A549 (cell line): Measurements from ENCODE around the gene KRTAP5-5. TPM values are rescaled to one million over a fixed set of nuclear protein-coding genes. Genes with fewer than 3 reads are reported as not detected.

ENCODE experiments used
- ATAC-seq, 2 experiments: fragments of 200-7000 bp in 1 of 2; fragments of >200 bp in 1 of 2; cut with Nextera tagmentation in 1 of 2; cut with Tn5 transposase in 1 of 2; 3 replicates each; pipeline versions ENCODE4 v1.8.0 to v1.9.1; 2018 to 2020; ENCODE audit warnings: mild to moderate bottlenecking in 1 of 2, moderate library complexity in 1 of 2
- CTCF ChIA-PET: fragments of 300-600 bp; sonication (Branson Sonifier 250); formaldehyde crosslinking; extraction: SDS; loops from one replicate; lab custom pipeline; 2021; ENCODE audit warnings: antibody characterized with exemption, inconsistent platforms; lab: Yijun Ruan, JAX
- POLR2A ChIA-PET: fragments of 350-600 bp; formaldehyde crosslinking; extraction: SDS; loops from one replicate; lab custom pipeline; 2021; ENCODE audit warnings: antibody characterized with exemption, inconsistent platforms; lab: Yijun Ruan, JAX
- DNase-seq, 2 experiments: peaks; one replicate each; pipeline versions ENCODE4 v3.0.0 to v3.0.0-alpha.2; 2011 to 2016; ENCODE audit warnings: low read depth in 1 of 2, low spot score in 1 of 2
- FAIRE-seq: peaks from 2 replicates; lab custom pipeline; 2011; peaks lifted over from hg19 to GRCh38; lab: Jason Lieb, UNC
- H3K27ac ChIP-seq, 2 experiments: fragments of >200 bp; sonication (Bioruptor Twin); formaldehyde crosslinking; 3 replicates each; pipeline ENCODE4 v1.5.1; 2016 to 2017
- H3K4me1 ChIP-seq: fragments of >200 bp; sonication (Bioruptor Twin); formaldehyde crosslinking; 3 replicates; pipeline ENCODE4 v1.6.1; 2016
- H3K4me2 ChIP-seq: fragments of >200 bp; sonication (Bioruptor Twin); formaldehyde crosslinking; 3 replicates; pipeline ENCODE4 v1.6.1; 2016
- H3K4me3 ChIP-seq: fragments of >200 bp; sonication (Bioruptor Twin); formaldehyde crosslinking; 3 replicates; pipeline ENCODE4 v1.5.1; 2016
- H3K9me3 ChIP-seq: fragments of >200 bp; sonication (Bioruptor Twin); formaldehyde crosslinking; 3 replicates; pipeline ENCODE4 v1.6.1; 2016
- ATOH8 ChIP-seq: fragments of 250-450 bp; sonication (Bioruptor Pico); IDR thresholded peaks from 2 replicates; pipeline ENCODE4 v1.5.0; 2020; ENCODE audit warnings: low read depth, mild to moderate bottlenecking, moderate library complexity
- CBX8 ChIP-seq: fragments of 200-600 bp; sonication (generic); IDR thresholded peaks from 2 replicates; pipeline ENCODE4 v1.6.1; 2016
- ELK1 ChIP-seq: fragments of 150-350 bp; IDR thresholded peaks from 2 replicates; pipeline ENCODE4 v1.6.1; 2014; ENCODE audit warnings: low read depth, mild to moderate bottlenecking, low read length
- EP300 ChIP-seq, 2 experiments: fragments of >200 bp; sonication (Bioruptor Twin); formaldehyde crosslinking; IDR thresholded peaks; 2 replicates in 1 of 2; 3 replicates in 1 of 2; pipeline ENCODE4 v1.6.1; 2016 to 2017
- FOSL2 ChIP-seq, 2 experiments: fragments of 450-650 bp in 1 of 2; fragments of >200 bp in 1 of 2; sonication (Bioruptor Twin) in 1 of 2; formaldehyde crosslinking; IDR thresholded peaks; 2 replicates each; pipeline versions ENCODE4 v1.5.0 to v1.6.1; 2016 to 2020; ENCODE audit warnings: mild to moderate bottlenecking in 1 of 2, moderate library complexity in 1 of 2
- JUN ChIP-seq, 2 experiments: fragments of >200 bp; sonication (Bioruptor Twin); formaldehyde crosslinking; IDR thresholded peaks; 2 replicates in 1 of 2; 3 replicates in 1 of 2; pipeline ENCODE4 v1.6.1; 2016 to 2017
- JUNB ChIP-seq: fragments of >200 bp; sonication (Bioruptor Twin); formaldehyde crosslinking; IDR thresholded peaks from 2 replicates; pipeline ENCODE4 v1.6.1; 2016
- MAX ChIP-seq: IDR thresholded peaks from 2 replicates; pipeline ENCODE4 v1.6.1; 2012
- PHF8 ChIP-seq: fragments of 200-600 bp; sonication (generic); IDR thresholded peaks from 2 replicates; pipeline ENCODE4 v1.6.1; 2016; ENCODE audit warnings: low read depth, mild to moderate bottlenecking, antibody characterized with exemption, moderate library complexity, borderline replicate concordance
- POLR2AphosphoS2 ChIP-seq: conservative IDR thresholded peaks from 2 replicates; pipeline ENCODE4 v1.6.1; 2012; ENCODE audit warnings: low read length, improper control_type of control experiment, inconsistent platforms
- RAD21 ChIP-seq, 2 experiments: fragments of >200 bp in 1 of 2; sonication (Bioruptor Twin) in 1 of 2; formaldehyde crosslinking in 1 of 2; IDR thresholded peaks in 1 of 2; conservative IDR thresholded peaks in 1 of 2; 2 replicates in 1 of 2; 3 replicates in 1 of 2; pipeline ENCODE4 v1.6.1; 2012 to 2018; ENCODE audit warnings: inconsistent platforms in 1 of 2
- RARB ChIP-seq: fragments of 250-450 bp; sonication (Bioruptor Pico); IDR thresholded peaks from 2 replicates; pipeline ENCODE4 v1.8.0; 2021; ENCODE audit warnings: mild to moderate bottlenecking, moderate library complexity
- SMC3 ChIP-seq: fragments of >200 bp; sonication (Bioruptor Twin); formaldehyde crosslinking; IDR thresholded peaks from 3 replicates; pipeline ENCODE4 v1.6.1; 2018; ENCODE audit warnings: inconsistent platforms
- SREBF2 ChIP-seq: fragments of 450-650 bp; IDR thresholded peaks from 2 replicates; pipeline ENCODE4 v1.6.1; 2014; ENCODE audit warnings: mild to moderate bottlenecking, moderate library complexity
- TFCP2L1 ChIP-seq: fragments of 250-450 bp; sonication (Bioruptor Pico); IDR thresholded peaks from 2 replicates; pipeline ENCODE4 v1.5.0; 2021; ENCODE audit warnings: mild to moderate bottlenecking
- TP53 ChIP-seq: fragments of 250-450 bp; sonication (Bioruptor Pico); IDR thresholded peaks from 2 replicates; pipeline ENCODE4 v1.5.0; 2021; ENCODE audit warnings: mild to moderate bottlenecking, moderate library complexity
- USF2 ChIP-seq: fragments of 450-650 bp; IDR thresholded peaks from 2 replicates; pipeline ENCODE4 v1.6.1; 2014; ENCODE audit warnings: antibody characterized with exemption
- ZFP36 ChIP-seq: fragments of 450-650 bp; IDR thresholded peaks from 2 replicates; pipeline ENCODE4 v1.6.1; 2014; ENCODE audit warnings: borderline replicate concordance; ENCODE audit not compliant: partially characterized antibody
- ZNF302 ChIP-seq: fragments of 250-450 bp; sonication (Bioruptor Pico); IDR thresholded peaks from 2 replicates; pipeline ENCODE4 v1.9.0; 2021; ENCODE audit warnings: inconsistent platforms, mild to moderate bottlenecking, moderate library complexity
- ZSCAN20 ChIP-seq: fragments of 250-450 bp; sonication (Bioruptor Pico); IDR thresholded peaks from 2 replicates; pipeline ENCODE4 v1.8.0; 2022; ENCODE audit warnings: mild to moderate bottlenecking, moderate library complexity
- WGBS: methylation state at CpG from one replicate; pipeline ENCODE4 v1.1.6; 2017; ENCODE audit errors: missing lambda C conversion rate; 5-methylcytosine and 5-hydroxymethylcytosine counted together
- polyA plus RNA-seq, 4 experiments: library from polyadenylated mRNA; depleted of rRNA in 3 of 4; stranded (reverse); fragments of >200 nt; fragmentation: RNase III in 1 of 4; extraction: RNeasy Plus Mini Kit Qiagen cat#74134 plus additional on column Dnase treatment in 1 of 4; gene quantifications; 2 replicates in 3 of 4; 3 replicates in 1 of 4; pipeline ENCODE4 v1.2.3, GENCODE V29; 2011 to 2017
- TF ChIP-seq, protein P1 (sequence below): fragments of >200 bp; sonication (Bioruptor Twin); formaldehyde crosslinking; IDR thresholded peaks from 3 replicates; pipeline ENCODE4 v1.6.1; 2016
- TF ChIP-seq, protein P2 (sequence below): IDR thresholded peaks from 2 replicates; pipeline ENCODE4 v1.6.1; 2012
- TF ChIP-seq, protein P3 (sequence below): fragments of >200 bp; sonication (Bioruptor Twin); formaldehyde crosslinking; IDR thresholded peaks from 3 replicates; pipeline ENCODE4 v1.5.1; 2016

Gene KRTAP5-5
- polyA plus RNA-seq, 2 of the 4 experiments (the other 2 are of a cell fraction): not detected

- DNase-seq (no peak), FAIRE-seq (no peak), ATAC-seq (no peak)
- Histone ChIP-seq H3K27ac (no peak overlapping the region), H3K4me3 (no peak overlapping the region), H3K9me3 (no peaks in the 10 kb centered on the region), H3K4me1 (no peaks in the 10 kb centered on the region), H3K4me2 (no peak overlapping the region)
- TF ChIP-seq, protein P1, sequence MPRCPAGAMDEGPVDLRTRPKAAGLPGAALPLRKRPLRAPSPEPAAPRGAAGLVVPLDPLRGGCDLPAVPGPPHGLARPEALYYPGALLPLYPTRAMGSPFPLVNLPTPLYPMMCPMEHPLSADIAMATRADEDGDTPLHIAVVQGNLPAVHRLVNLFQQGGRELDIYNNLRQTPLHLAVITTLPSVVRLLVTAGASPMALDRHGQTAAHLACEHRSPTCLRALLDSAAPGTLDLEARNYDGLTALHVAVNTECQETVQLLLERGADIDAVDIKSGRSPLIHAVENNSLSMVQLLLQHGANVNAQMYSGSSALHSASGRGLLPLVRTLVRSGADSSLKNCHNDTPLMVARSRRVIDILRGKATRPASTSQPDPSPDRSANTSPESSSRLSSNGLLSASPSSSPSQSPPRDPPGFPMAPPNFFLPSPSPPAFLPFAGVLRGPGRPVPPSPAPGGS: no peak
- TF ChIP-seq ELK1: no peak
- no peak for TF ChIP-seq JUN (IDR thresholded peaks at IDR 0.05)
- no peak for TF ChIP-seq USF2
- no peak for TF ChIP-seq ATOH8 (CRISPR knock-in tag)
- TF ChIP-seq, protein P2, sequence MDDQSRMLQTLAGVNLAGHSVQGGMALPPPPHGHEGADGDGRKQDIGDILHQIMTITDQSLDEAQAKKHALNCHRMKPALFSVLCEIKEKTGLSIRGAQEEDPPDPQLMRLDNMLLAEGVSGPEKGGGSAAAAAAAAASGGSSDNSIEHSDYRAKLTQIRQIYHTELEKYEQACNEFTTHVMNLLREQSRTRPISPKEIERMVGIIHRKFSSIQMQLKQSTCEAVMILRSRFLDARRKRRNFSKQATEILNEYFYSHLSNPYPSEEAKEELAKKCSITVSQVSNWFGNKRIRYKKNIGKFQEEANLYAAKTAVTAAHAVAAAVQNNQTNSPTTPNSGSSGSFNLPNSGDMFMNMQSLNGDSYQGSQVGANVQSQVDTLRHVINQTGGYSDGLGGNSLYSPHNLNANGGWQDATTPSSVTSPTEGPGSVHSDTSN: no peak
- TF ChIP-seq EP300 (IDR thresholded peaks at IDR 0.05): no peak
- no peak for TF ChIP-seq SREBF2
- TF ChIP-seq ZSCAN20 (CRISPR knock-in tag): no peak
- no peak for TF ChIP-seq CBX8
- TF ChIP-seq FOSL2 (IDR thresholded peaks at IDR 0.05): no peak
- TF ChIP-seq FOSL2 (CRISPR knock-in tag; IDR thresholded peaks at IDR 0.05): no peak
- POLR2A ChIA-PET: no interaction called here
- WGBS: 46% methylated on average over 18 of the region's 18 CpGs
- CTCF ChIA-PET: interaction anchor here (0.6 to 6.3 kb wide), 27 partner anchors 8 to 908 kb away, joined by 3 to 57 read pairs (median 4); partner anchors contain the start of genes KRTAP5-5, SYT8 and TNNI2
These were observed 9.6 kb downstream of the KRTAP5-5 start for GRCh38 chr11:1639102-1639620.

DNA sequence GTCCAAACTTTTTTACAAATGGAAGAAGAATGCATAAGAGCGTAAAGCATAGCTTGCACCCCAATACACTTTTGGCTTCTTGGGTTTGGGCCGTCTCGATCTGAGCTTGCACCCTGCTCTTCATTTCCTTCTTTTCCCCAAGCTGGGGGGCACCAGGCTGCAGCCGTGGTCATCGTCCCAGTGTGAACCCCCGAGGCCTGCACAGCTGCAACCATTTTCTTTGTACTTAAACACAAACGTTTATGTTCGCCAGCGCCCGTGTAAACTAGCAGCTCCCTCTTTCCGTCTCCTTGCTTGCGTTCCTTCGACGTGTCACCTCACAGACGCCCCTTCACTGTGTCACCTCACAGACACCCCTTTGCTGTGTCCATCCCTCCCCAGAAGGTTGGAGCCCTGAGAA is 10.1 kb downstream of the KRTAP5-5 start:
- no peaks in the 10 kb centered on the region for H3K4me1 ChIP-seq
- CTCF ChIA-PET: interaction anchor here (0.6 to 6.3 kb wide), 29 partner anchors 9 to 908 kb away, joined by 3 to 57 read pairs (median 4); partner anchors contain the start of genes KRTAP5-5, SYT8 and TNNI2
- WGBS: 45% methylated on average over 15 of the region's 15 CpGs
- no peak overlapping the region for H3K27ac ChIP-seq
- no peaks in the 10 kb centered on the region for H3K9me3 ChIP-seq
- TF ChIP-seq ZFP36 (no peak), ZSCAN20 (CRISPR knock-in tag) (no peak), JUNB (no peak), POLR2AphosphoS2 (no peak)
- TF ChIP-seq, all 56 proteins: peak for 0
- POLR2A ChIA-PET: no interaction called here
- peak; percentile 4 to 26; a peak in 3 of 6 replicates for ATAC-seq
- no peak for FAIRE-seq
- Histone ChIP-seq H3K4me2 (no peak overlapping the region), H3K4me3 (no peak overlapping the region)
- DNase-seq: no peak

DNA sequence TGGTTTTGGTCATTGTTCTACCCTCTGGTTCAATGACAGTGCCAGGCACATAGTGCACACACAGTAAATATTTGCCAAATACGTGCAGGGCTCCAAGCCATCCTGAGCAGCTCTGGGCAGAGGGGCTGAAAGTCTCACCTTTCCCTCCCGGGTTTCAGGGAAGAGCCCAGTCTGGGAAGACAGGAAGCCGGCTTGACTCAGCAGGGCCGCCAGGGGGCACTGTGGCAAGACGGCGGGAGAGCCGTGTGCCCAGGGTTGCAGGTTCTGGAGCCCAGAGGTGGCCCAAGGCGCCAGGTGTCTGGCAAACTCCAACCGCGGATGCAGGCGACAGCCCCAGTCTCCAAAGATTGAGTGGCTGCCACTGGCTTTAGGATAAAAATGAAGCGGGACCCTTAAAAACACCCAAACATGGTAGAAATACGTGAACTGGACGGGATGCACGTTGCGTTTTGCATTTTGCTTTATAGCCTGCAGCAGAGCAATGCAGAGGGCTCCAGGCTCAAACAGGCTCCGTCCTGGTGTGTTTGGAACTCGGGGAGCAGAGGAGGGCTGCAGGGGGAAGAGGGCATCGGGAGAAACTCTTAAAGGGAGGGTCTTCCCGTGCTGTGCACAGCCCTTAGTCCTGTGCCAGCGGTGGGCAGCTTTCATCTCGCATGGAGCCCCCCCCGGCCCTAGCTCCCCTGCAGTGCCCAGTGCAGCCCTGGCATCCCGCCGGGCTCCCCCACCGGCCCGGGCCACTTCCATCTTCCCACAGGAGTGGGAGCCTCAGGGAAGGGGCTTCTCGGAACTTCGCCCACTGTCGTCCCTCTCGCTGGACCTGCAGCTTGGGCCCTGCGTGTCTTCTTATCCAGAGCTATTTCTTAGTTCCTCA is 10.7 kb downstream of the KRTAP5-5 start:
- POLR2A ChIA-PET: no interaction called here
- TF ChIP-seq RARB (CRISPR knock-in tag) (no peak), USF2 (no peak), TP53 (CRISPR knock-in tag) (no peak), RAD21 (conservative IDR thresholded peaks at IDR 0.05 in 1 of 2, IDR thresholded peaks at IDR 0.05 in 1 of 2) (peak; percentile 18; a peak in 1 of 5 replicates), ZNF302 (no peak), MAX (no peak), PHF8 (no peak), TFCP2L1 (CRISPR knock-in tag) (no peak), SMC3 (peak; percentile 39; the same call in 2 of the 3 replicates)
- TF ChIP-seq, protein P3, sequence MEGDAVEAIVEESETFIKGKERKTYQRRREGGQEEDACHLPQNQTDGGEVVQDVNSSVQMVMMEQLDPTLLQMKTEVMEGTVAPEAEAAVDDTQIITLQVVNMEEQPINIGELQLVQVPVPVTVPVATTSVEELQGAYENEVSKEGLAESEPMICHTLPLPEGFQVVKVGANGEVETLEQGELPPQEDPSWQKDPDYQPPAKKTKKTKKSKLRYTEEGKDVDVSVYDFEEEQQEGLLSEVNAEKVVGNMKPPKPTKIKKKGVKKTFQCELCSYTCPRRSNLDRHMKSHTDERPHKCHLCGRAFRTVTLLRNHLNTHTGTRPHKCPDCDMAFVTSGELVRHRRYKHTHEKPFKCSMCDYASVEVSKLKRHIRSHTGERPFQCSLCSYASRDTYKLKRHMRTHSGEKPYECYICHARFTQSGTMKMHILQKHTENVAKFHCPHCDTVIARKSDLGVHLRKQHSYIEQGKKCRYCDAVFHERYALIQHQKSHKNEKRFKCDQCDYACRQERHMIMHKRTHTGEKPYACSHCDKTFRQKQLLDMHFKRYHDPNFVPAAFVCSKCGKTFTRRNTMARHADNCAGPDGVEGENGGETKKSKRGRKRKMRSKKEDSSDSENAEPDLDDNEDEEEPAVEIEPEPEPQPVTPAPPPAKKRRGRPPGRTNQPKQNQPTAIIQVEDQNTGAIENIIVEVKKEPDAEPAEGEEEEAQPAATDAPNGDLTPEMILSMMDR: peak; percentile 73

More for the DNA sequence above, 10.7 kb downstream of the KRTAP5-5 start:
- peak; percentile 71 to 95 for ATAC-seq
- CTCF ChIA-PET: interaction anchor here (0.8 to 6.3 kb wide), 32 partner anchors 9 to 522 kb away, joined by 3 to 57 read pairs (median 4); partner anchors contain the start of genes KRTAP5-5, SYT8 and TNNI2
- FAIRE-seq: no peak
- no peaks in the 10 kb centered on the region for H3K4me1 ChIP-seq
- peak; percentile 50 to 74 for DNase-seq
- WGBS: 35% methylated on average over 32 of the region's 32 CpGs
- H3K27ac ChIP-seq: no peak overlapping the region
- no peak overlapping the region for H3K4me3 ChIP-seq
- no peak overlapping the region for H3K4me2 ChIP-seq
- H3K9me3 ChIP-seq: no peaks in the 10 kb centered on the region
